Glomerular visceral epithelial cell (primary cell): ENCODE results near the gene HOXB7.

Experiments
- DNase-seq: peaks from one replicate; pipeline ENCODE4 v3.0.0-alpha.2; 2016; ENCODE audit errors: extremely low spot score

HOXB7 gene

GRCh38 chr17:48579471-48579759 lies 31.4 kb downstream of the HOXB7 start:
- no peak for DNase-seq

GRCh38 chr17:48578616-48579470 lies 32.0 kb downstream of the HOXB7 start:
- DNase-seq, result no peak

GRCh38 chr17:48577946-48578615 lies 32.7 kb downstream of the HOXB7 start, which contains the start of gene HOXB4:
TSS of gene HOXB4 (minus strand) at chr17:48578350. CDS start at chr17:48578319, 31 bp downstream.
- DNase-seq, result peak; percentile 81

- no peak for DNase-seq
Observed at GRCh38 chr17:48577330-48577945, 33.4 kb downstream of the HOXB7 start.

GRCh38 chr17:48576479-48577309 lies 34.1 kb downstream of the HOXB7 start:
- DNase-seq, result peak; percentile 78

- DNase-seq, result no peak
Observed at GRCh38 chr17:48575673-48576478, 34.9 kb downstream of the HOXB7 start.

- DNase-seq, result no peak
Observed at GRCh38 chr17:48575066-48575582, 35.7 kb downstream of the HOXB7 start.

- no peak for DNase-seq
Observed at GRCh38 chr17:48574505-48575065, 36.2 kb downstream of the HOXB7 start.

- no peak for DNase-seq
Observed at GRCh38 chr17:48571826-48572417, 38.9 kb downstream of the HOXB7 start.

GRCh38 chr17:48571024-48571818 lies 39.6 kb downstream of the HOXB7 start:
- no peak for DNase-seq

GRCh38 chr17:48570325-48571023 lies 40.3 kb downstream of the HOXB7 start:
- no peak for DNase-seq

- DNase-seq, result no peak
Observed at GRCh38 chr17:48569674-48570324, 41.0 kb downstream of the HOXB7 start.

GRCh38 chr17:48569240-48569582 lies 41.6 kb downstream of the HOXB7 start:
- DNase-seq, result no peak

GRCh38 chr17:48568499-48569239 lies 42.1 kb downstream of the HOXB7 start:
- DNase-seq, result no peak

GRCh38 chr17:48567646-48568354 lies 43.0 kb downstream of the HOXB7 start:
- no peak for DNase-seq

- DNase-seq, result no peak
Observed at GRCh38 chr17:48567209-48567608, 43.6 kb downstream of the HOXB7 start.

GRCh38 chr17:48566717-48567116 lies 44.1 kb downstream of the HOXB7 start:
- DNase-seq, result no peak
